Thyroid gland (tissue), 4 donors: ENCODE measurements around the gene PDZD2.

ENCODE experiments used
- POLR2A ChIP-seq, 2 donors: fragments of 450-650 bp; IDR thresholded peaks; one replicate each; pipeline ENCODE4 v1.6.1; 2017; ENCODE audit warnings: antibody characterized with exemption in 2 of 2, mild to moderate bottlenecking in 2 of 2, moderate library complexity in 1 of 2
- TF ChIP-seq, protein P1 (sequence below), 6 experiments: fragments of 200-600 bp in 3 of 6; fragments of 450-650 bp in 3 of 6; sonication (generic) in 3 of 6; IDR thresholded peaks; one replicate each; pipeline ENCODE4 v1.5.1; 2016 to 2019; ENCODE audit warnings: antibody characterized with exemption in 6 of 6, mild to moderate bottlenecking in 2 of 6, inconsistent platforms in 1 of 6, moderate library complexity in 1 of 6

DNA sequence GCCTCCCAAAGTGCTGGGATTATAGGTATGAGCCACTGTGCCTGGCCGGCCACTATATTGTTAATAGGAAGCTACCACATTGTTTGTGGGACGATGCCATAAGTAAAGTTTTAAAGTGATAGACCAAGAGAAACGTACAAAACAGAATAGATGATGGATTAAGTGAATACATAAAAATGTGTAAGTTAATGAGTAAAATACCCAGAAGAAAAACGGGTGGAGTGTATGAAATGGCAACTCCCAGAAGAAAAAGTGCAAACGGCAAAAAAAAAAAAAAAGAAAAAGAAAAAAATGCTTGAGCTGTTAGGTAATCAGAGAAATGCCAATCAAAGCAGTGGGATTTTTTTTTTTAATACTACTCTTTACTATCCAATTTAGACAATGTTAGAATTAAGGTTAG is 246.0 kb downstream of the PDZD2 start:
- TF ChIP-seq POLR2A (IDR thresholded peaks at IDR 0.05): no peak
- TF ChIP-seq, protein P1, sequence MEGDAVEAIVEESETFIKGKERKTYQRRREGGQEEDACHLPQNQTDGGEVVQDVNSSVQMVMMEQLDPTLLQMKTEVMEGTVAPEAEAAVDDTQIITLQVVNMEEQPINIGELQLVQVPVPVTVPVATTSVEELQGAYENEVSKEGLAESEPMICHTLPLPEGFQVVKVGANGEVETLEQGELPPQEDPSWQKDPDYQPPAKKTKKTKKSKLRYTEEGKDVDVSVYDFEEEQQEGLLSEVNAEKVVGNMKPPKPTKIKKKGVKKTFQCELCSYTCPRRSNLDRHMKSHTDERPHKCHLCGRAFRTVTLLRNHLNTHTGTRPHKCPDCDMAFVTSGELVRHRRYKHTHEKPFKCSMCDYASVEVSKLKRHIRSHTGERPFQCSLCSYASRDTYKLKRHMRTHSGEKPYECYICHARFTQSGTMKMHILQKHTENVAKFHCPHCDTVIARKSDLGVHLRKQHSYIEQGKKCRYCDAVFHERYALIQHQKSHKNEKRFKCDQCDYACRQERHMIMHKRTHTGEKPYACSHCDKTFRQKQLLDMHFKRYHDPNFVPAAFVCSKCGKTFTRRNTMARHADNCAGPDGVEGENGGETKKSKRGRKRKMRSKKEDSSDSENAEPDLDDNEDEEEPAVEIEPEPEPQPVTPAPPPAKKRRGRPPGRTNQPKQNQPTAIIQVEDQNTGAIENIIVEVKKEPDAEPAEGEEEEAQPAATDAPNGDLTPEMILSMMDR (IDR thresholded peaks at IDR 0.05): no peak
